ENCODE measurements around the gene GLRA1. TPM values are rescaled to one million over a fixed set of nuclear protein-coding genes. Genes with fewer than 3 reads are reported as not detected.
"Not testable (repeated sequence)": the region's sequence is repeated elsewhere in the genome, so short reads cannot be mapped to it uniquely, and the experiment has no call there.

The GLRA1 gene
- polyA plus RNA-seq, 1 donor: 0.13 TPM

GRCh38 chr5:151819830-151820229 lies 104.8 kb downstream of the GLRA1 start:
- no peak for DNase-seq

GRCh38 chr5:151815051-151815450 lies 109.6 kb downstream of the GLRA1 start:
- no peak for DNase-seq

- DNase-seq: no peak
These were observed 111.8 kb downstream of the GLRA1 start for GRCh38 chr5:151812757-151813309.

GRCh38 chr5:151811593-151812321 lies 112.9 kb downstream of the GLRA1 start:
- DNase-seq: no peak

- DNase-seq: no peak
These were observed 113.8 kb downstream of the GLRA1 start for GRCh38 chr5:151810897-151811296.

- no peak for DNase-seq
These were observed 114.2 kb downstream of the GLRA1 start for GRCh38 chr5:151810449-151810848.

GRCh38 chr5:151808451-151809169 lies 116.0 kb downstream of the GLRA1 start:
- DNase-seq: no peak

- DNase-seq: no peak
These were observed 119.0 kb downstream of the GLRA1 start for GRCh38 chr5:151805414-151806223.

GRCh38 chr5:151800532-151800931 lies 124.1 kb downstream of the GLRA1 start:
- no peak for DNase-seq

GRCh38 chr5:151799407-151799806 lies 125.2 kb downstream of the GLRA1 start:
- DNase-seq: no peak

GRCh38 chr5:151798674-151799073 lies 126.0 kb downstream of the GLRA1 start:
- no peak for DNase-seq

GRCh38 chr5:151795426-151795825 lies 129.2 kb downstream of the GLRA1 start:
- DNase-seq: no peak

GRCh38 chr5:151793358-151793757 lies 131.3 kb downstream of the GLRA1 start:
- no peak for DNase-seq

- DNase-seq: no peak
These were observed 136.8 kb downstream of the GLRA1 start for GRCh38 chr5:151787817-151788216.

- no peak for DNase-seq
These were observed 138.2 kb downstream of the GLRA1 start for GRCh38 chr5:151786468-151786867.

GRCh38 chr5:151784141-151784540 lies 140.5 kb downstream of the GLRA1 start:
- no peak for DNase-seq

- not testable (repeated sequence) for DNase-seq
These were observed 141.0 kb downstream of the GLRA1 start for GRCh38 chr5:151783664-151784063.

GRCh38 chr5:151781201-151781600 lies 143.4 kb downstream of the GLRA1 start:
- no peak for DNase-seq

- DNase-seq: no peak
These were observed 144.3 kb downstream of the GLRA1 start for GRCh38 chr5:151780348-151780747.

GRCh38 chr5:151779531-151780125 lies 145.0 kb downstream of the GLRA1 start:
- DNase-seq: no peak

- no peak for DNase-seq
These were observed 149.5 kb downstream of the GLRA1 start for GRCh38 chr5:151775025-151775606.

GRCh38 chr5:151773951-151774350 lies 150.7 kb downstream of the GLRA1 start:
- no peak for DNase-seq

All from left kidney (tissue), 2 donors.